Measurements from ENCODE around the gene VWF.

The VWF gene

DNA sequence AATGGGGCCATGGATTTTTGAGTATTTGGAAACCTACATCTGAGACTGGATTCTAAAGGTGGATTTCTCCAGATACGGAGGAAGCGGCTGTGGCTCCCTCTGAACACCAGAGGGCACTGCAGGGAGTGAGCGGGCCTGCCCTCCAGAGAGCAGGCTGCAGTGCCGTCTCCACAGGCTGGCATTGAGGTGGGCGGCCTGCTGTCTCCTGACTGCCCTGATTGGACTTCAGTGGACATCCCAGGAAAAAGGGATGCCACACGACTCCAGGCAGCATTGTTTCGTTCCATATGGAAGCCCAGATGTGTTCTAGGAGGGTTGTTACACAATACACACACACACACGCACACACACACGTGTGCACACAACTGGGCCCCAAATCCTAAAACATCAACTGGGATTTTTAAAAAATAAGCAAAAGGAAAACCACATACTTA is 158.5 kb downstream of the VWF start:
- in situ Hi-C loops (cut with MboI; ENCODE audit: low sequenced_read_pairs) = no loop called here

DNA sequence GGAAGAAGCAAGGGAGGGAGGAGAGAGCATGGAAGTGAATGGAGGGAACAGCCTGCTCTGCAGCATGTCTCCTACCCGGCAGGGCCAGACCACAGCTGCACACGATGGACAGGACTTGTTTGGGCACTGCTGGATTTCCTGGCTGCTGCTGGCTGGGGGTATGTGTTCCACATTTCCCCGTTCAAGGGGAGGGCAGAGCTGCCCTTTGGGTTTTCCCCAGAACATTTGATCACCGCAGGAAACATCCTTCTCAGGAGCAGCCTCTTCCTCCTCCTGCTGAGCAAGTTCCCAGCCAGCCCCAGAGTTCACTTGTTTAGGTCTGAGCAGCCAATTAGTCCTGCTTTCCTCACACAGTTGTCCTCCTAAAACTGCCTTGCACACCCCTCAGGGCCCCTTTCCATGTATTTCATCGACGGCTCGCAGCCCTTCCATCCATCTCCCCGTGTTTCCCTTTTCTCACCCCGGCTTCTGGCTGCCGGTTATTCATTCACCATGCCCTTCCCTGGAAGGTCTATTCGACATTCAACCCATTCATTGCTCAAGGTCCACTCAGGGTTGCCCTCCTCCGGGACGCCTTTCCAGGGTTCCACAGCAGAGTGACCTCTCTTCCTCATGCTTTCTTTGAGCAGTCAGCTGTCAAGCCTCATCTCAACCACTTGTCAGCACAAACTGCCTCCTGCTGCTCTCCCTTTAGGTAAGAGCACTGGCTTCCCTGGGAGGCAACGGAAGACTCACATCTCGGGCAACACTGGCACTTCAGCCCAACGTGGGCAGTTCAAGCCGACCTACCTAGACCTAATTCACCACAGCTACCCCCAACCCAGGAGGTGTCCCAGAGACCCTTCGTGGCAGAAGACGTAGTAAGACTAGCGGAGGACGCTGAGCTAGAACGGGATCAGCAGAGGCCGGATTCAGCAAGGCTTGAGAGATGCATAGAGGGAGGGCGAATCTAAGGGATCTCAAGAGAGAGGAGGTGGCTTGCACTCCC is 159.3 kb downstream of the VWF start:
- in situ Hi-C loops (cut with MboI; ENCODE audit: low sequenced_read_pairs) = no loop called here

DNA sequence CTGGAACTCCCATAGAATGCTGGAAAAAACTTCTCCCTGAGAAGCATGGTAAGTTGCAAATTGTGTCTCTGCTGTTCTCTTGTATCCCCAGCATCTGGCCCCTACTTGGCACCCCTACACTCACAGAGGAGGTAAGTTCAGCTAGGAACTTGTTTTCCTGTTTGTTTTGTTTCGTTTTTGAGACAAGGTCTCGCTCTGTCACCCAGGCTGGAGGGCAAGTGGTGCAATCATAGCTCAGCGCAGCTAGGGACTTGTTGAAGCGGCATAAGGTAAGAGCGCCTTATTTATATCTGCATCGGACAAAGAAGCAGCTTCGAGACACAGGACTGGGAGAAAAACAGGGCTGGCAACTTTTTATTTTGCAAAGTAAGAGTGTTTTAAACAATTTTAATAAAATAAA is 161.0 kb downstream of the VWF start:
- in situ Hi-C loops (cut with MboI; ENCODE audit: low sequenced_read_pairs) = no loop called here

DNA sequence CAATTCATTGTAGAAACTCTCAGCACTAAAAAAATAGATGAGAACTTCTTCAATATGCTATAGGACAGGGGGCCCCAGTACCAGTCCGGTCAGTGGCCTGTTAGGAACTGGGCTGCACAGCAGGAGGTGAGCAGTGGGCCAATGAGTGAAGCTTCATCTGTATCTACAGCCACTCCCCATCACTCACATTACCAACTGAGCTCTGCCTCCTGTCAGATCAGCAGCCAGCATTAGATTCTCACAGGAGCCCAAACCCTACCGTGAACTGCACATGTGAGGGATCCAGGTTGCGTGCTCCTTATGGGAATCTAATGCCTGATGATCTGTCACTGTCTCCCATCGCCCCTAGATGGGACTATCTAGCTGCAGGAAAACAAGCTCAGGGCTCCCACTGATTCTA is 163.7 kb downstream of the VWF start:
- in situ Hi-C loops (cut with MboI; ENCODE audit: low sequenced_read_pairs) = no loop called here

DNA sequence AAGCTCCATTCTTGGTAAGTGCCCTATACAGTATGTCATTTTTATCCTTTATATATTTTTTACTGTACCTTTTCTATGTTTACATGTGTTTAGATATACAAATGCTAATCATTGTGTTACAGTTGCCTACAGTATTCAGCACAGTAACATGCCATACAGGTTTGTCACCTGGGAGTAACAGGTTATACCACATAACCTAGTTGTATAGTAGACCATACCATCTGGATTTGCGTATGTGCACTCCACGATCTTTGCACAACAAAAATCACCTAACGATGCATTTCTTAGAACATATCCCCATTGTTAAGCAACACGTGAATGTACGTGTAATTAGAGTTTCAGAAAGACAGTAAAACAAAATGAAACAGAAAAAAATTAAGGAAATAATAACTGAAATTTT is 167.5 kb downstream of the VWF start:
- in situ Hi-C loops (cut with MboI; ENCODE audit: low sequenced_read_pairs) = no loop called here

DNA sequence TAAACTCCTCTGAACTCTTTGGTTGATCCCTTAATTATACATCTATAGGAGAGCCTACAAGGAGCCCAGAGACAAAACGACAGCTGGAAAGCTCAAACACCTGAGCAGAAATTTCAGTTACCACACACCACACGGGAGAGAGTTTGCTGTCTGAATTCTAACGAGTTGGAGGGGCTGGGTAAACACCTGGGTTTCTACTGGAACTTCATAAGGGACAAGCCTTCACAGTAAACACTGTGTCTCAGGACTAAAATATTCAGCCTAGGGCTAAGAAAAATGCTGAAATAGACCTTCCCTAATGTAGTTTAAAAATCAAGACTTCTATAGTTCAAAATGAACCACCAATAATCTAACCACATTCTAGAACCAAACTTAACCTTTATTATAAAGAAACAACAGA is 169.8 kb downstream of the VWF start:
- in situ Hi-C loops (cut with MboI; ENCODE audit: low sequenced_read_pairs) = no loop called here

DNA sequence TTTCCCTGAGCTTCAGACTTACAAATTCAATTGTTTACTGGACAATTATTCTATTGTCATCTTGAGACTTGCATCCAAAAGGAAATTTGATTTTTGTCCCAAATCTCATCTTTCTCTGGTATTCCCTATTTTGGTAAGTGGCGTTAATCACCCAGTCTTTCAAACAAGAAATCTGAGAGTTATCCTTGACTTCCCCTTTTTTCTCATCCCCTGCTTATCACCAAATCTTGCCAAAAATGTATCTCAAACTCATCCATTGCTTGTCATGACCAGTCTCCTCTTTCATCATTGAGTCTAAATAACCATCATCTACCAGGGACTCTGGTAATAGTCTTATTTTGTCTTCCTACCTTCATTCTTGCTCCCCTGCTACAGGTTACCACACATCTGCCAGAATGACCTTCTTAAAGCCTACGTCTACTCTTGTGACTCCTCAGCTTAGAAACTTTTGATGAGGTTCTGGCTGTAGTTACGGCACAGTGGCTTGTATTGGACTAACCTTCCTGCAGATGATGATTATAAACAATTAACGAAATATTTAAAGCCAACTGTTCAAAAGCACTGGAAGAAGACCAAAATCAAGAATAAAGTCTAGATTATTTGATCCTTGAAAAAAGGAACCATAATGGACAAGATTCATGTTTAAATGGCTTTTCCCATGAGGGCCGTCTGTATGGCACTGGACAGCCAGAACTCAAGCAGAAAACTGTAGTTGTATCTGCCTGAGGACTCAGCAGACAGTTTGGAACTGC is 170.5 kb downstream of the VWF start:
- in situ Hi-C loops (cut with MboI; ENCODE audit: low sequenced_read_pairs) = no loop called here

DNA sequence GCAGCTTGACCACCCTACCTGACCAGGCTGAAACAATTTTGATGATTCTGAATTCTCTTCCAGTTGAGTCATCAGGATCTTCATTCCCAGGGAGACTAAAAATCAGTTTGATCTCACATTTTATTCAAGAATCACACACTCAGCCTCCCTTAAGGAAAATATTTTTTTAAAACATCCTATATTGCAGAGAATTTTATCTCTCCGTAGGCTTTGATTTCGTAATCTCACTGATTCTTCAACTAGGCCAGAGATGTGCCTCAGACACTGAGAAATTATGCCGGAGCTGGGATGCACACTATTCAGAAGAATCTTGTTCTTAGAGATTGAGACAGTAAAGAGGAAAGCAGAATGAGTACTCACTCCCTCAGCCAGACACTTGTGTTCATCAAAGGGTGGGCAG is 172.4 kb downstream of the VWF start:
- in situ Hi-C loops (cut with MboI; ENCODE audit: low sequenced_read_pairs) = no loop called here

DNA sequence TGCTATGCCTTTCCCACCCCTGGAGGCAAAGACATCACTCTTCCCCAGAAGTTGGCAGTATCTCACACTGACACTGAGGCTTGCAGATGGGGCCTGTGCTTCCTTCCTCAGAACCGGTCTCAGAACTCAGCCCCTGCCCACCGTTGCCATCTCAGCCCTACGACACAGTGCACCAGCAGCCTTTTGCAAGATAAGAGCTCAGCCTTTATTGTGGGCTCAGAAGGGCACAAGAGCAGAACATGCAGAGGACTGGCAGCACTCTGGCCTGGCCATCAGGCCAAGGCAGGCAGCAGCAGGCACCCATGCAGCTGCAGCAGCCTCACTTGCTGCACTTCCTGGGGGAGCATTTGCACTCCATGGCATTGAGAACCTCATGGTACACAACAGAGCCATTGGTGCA is 175.8 kb downstream of the VWF start:
- in situ Hi-C loops (cut with MboI; ENCODE audit: low sequenced_read_pairs) = no loop called here

DNA sequence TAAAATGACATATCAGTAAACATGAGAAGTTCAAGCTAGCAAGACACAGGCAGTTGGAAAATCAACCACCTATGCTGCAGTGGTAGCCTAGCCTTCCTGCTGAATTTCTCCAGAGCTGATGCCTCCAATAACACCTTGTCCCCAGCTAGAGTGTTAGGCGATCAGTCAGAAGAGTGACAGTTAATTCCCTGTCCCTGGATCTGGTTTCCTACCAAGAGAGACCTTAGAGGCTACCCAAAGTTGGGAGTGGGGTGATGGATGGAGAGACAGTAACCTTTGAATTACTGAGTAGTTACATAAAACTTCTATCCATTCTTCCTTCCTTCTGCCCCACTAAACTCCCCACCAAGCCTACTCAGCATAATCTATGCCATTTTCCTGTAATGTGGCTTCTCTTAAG is 177.5 kb downstream of the VWF start:
- in situ Hi-C loops (cut with MboI; ENCODE audit: low sequenced_read_pairs) = no loop called here

DNA sequence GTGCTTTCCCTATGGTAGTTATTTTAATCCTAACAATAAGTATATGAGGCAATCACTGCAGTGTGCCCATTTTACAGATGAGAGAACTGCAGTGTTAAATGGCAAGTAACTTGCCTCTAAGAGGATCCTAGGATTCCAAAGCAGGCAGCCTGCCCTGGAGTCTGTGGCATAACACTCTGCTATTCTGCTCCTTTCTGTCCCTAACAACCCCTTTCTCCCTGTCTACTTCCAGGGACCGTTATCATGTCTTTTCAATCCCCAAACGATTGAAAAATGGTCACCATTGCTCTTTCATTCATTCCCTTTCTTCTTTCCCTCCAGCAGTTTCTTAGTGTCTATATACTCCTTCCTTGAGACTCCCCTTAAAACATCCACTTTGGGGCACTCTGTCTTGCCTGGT is 178.1 kb downstream of the VWF start:
- in situ Hi-C loops (cut with MboI; ENCODE audit: low sequenced_read_pairs) = no loop called here

DNA sequence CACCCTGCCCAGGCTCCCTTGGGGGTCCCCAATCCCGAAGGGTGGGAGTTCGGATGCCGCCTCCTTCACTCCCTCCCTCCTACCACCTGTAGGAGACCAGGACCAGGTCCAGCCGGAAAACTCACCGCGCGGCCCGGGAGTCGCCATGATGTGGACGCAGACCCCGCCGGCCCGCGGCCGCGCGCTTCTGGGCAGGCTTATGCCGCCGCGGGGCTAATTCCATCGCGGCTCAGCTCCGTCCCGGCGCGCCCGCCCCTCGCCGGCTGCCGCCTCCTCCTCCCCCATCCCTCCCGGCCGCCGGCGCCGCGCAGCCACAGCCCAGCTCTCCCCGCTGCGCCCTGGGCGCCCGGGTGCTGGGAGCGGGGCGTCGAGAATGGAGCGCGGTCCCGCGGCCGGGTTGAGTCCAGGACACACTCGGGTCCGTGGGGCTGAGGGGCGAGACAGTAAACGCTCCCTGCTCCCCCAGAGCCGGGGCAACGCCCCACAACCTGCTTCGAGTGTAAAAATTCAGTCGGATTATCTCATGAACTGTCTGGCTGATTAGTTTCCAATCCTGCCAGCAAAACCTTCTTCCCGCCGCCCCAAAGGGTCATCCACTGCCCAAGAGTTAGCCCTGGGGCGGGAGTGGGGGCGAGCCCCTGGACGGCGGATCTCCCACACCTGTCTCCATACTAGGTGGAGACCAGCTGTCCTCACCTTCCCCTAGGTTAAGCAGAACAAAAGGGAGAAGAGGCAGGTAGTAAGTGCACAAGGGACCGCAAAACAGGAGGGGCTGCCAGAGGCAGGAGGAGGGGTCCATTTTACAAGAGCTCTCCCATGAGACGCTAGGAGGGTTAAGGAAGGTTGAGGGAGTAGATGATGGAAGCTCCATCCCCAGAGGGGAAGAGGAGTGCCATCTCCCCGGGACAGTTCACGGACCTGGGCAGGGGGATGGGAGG is 179.1 kb downstream of the VWF start, which contains the start of gene ANO2:
Gene ANO2 (minus strand): TSS at position 189 of the 938 bp plus-strand sequence. CDS start 42 bp downstream, at position 147.
- in situ Hi-C loops (cut with MboI; ENCODE audit: low sequenced_read_pairs) = no loop called here

DNA sequence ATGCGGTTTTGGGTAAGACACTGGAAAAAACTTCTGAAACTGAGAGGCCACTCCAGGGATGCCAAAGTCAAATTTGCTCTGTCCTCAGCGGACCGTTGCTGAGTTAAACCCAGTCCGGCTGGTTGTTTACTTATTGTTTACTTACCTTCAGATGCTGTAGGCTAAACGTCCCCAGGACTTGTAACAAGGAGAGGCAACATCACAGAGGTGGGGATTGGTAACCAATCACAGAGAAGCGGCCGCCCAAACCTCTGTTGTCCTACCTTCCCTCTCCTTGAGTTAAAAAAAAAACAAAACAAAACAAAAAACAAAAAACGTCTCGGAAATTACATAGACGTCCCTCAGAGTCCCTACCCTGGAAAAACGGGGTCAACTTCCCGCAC is 179.8 kb downstream of the VWF start:
- in situ Hi-C loops (cut with MboI; ENCODE audit: low sequenced_read_pairs) = no loop called here

DNA sequence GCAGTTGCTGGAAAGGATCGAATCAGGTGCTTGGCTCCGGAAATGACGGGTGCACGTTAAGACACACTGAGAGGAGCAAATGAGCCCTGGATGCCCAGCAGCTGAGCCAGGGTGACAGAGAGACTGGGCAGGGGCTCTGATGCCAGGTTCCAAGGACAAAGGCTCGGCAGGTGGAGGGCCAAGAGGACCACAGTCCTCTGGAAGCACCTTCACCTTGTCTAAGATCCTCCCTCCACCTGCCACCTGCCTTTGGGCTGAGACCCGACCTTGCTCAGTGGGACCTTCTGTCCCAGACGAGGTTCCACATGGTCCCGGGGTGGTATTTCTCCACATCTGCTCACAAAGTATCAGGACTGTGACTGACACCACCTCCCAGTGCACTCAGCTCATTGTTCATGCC is 180.4 kb downstream of the VWF start:
- in situ Hi-C loops (cut with MboI; ENCODE audit: low sequenced_read_pairs) = no loop called here

DNA sequence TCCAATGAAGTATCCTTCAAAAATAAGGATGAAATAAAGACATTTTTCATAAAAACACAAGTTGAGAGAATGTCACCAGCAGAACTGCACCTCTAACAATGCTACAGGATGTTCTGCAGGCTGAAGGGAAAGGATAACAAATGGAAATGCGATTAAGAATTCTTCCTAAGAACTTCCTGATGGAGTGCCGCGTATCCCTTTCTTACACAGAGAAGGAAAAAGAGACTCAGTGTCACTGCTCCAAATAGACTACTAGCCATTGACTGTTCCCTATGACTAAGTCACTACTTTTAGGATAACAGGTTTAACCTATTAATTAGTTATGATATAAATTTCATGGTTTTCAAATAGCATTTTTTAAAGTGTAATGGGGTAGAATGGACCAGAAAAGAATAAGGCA is 182.6 kb downstream of the VWF start:
- in situ Hi-C loops (cut with MboI; ENCODE audit: low sequenced_read_pairs) = no loop called here

DNA sequence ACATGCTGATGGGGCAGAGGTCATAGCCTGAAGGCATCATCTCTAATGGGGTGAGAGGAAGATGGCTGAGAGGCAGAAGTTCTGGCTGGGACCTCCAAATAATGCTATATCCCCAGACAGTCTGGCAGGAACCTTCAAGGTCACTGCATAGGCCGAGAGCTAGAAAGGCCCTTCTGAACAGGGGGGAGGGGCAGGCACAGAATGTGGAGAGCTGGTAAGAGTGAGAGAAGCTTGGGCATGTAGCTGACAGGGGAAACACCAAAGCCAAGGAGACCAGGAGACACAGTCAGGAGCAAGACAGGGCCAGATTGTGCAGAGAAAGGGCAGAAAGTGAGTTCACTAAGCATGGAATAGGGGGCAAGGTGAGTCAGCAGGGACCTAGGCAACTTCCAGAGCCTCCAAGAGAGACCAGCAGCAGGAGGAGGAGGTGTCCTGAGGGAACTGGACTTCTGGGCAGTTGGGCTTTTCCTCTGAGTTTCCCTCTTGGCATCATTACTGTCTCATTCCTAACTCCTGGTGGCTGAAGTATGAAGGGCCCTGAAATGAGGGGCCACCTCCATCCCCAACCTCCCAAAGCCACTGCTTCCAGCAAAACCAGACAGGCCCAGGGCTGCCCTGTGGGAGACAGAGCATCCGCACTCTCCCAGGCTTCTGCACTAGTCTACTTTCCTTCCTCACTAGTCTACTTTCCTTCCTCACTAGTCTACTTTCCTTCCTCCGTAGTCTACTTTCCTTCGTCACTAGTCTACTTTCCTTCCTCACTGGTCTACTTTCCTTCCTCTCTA is 196.5 kb downstream of the VWF start:
- in situ Hi-C loops (cut with MboI; ENCODE audit: low sequenced_read_pairs) = no loop called here

DNA sequence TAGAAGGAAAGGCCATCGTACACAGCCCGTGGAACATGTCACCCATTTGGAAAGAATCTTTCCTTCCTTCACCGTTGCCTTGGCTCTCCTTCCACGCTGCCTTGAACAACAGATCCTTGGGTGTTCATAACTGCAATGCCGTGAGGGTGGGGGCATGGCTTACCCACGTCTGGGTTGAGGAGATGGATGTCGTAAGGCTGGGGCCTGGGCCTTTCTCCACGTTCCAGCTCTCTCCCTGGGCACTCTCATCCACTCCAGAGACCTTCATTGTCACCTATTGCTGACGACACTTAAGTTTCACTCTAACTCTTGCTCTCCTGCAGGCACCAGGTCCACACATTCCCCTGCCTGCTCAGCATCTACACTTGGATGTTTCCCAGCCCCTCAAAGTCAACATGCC is 198.8 kb downstream of the VWF start:
- in situ Hi-C loops (cut with MboI; ENCODE audit: low sequenced_read_pairs) = no loop called here

DNA sequence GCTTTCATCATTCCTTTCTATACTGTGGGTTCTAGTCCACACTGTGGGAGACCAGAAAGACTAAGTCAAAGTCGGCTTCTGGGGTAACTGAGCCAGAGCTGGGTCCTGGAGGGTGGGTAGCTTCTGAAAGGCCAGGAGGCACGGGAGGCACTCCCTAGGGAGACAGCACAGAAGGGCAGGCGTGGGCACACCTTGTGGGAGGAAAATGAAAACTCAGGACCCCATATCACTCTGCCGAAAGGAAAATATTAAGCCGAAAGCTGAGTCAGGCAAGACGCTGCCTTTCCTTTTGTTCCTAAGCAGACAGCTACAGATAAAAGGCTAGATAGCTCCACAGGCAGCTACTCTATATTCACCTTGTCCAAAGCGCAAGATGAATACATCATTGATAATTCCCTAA is 200.1 kb downstream of the VWF start:
- in situ Hi-C loops (cut with MboI; ENCODE audit: low sequenced_read_pairs) = no loop called here

DNA sequence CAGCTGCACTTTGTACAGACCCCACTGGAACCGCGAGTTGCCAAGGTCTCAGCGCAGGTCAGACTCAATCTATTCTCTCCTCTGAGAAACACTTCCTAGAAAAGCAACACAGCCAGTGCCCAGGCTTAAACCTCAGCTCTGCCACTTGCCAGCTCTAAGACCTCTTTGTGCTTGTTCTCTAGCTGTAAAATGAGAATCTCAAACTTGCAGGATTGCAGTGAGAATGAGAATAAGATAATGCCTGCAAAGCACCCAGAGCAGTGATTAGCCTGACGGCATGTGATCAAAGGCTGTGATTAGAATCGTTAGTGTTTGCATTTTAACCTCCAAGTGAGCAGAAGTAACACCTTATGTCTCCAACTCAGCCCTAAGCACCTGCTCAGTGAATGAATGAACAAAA is 200.7 kb downstream of the VWF start:
- in situ Hi-C loops (cut with MboI; ENCODE audit: low sequenced_read_pairs) = no loop called here

DNA sequence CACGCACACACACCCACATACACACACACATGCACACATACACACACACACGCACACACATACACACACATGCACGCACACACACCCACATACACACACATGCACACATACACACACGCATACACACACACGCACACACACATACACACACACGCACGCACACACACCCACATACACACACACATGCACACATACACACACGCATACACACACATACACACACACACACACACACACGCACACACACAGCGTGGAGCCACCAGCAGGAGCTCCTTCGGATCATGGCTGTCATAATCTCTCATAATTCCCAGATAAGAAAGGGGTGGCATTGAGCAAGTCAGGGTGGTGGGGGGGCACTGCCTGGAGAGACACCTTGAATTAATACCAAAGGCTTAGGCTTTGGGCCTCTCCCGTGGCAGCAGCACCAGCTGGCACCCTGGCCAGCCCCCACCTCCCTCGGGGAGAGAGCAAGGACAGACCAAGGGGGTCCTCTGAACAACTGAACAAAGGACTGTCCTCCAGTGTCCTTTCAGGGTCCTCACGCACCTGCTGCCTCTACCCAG is 201.3 kb downstream of the VWF start:
- in situ Hi-C loops (cut with MboI; ENCODE audit: low sequenced_read_pairs) = no loop called here
